ENCODE measurements around the gene DHRS12. TPM values are rescaled to one million over a fixed set of nuclear protein-coding genes. Genes with fewer than 3 reads are reported as not detected.
A peak's percentile ranks its signal among the peaks of the same experiment; 100 is the strongest.

Gene DHRS12
- total RNA-seq, 1 experiment from 2014 or later, result 10.2 TPM

GRCh38 chr13:51799261-51799660 lies 4.7 kb downstream of the DHRS12 start:
- no peak for DNase-seq (ENCODE audit: low spot score)
- Mint-ChIP-seq H3K27ac (no peak overlapping the region), H3K4me3 (no peak overlapping the region), H3K9me3 (no peaks in the 10 kb centered on the region), H3K36me3 (no peaks in the 10 kb centered on the region), H3K4me1 (peaks cover 52% of the 10 kb centered on the region), H3K27me3 (ENCODE audit: low read depth) (peaks cover 4% of the 10 kb centered on the region; the same call in 1 of the 2 replicates)
- ChIA-PET CTCF (interaction anchor here (0.6 to 3.4 kb wide), 6 partner anchors 16 to 674 kb away, joined by 3 to 65 read pairs (median 15); no protein-coding TSS in a partner anchor), POLR2A (no interaction called here)
- ATAC-seq, result no peak
- TF ChIP-seq CREM (CRISPR knock-in tag; IDR thresholded peaks at IDR 0.05), result no peak
- TF ChIP-seq RORB (CRISPR knock-in tag; IDR thresholded peaks at IDR 0.05), result no peak
- no peak for TF ChIP-seq PRRX2 (CRISPR knock-in tag; IDR thresholded peaks at IDR 0.05)
- no peak for TF ChIP-seq ZBTB43 (CRISPR knock-in tag; IDR thresholded peaks at IDR 0.05)
- no peak for TF ChIP-seq NR2C2 (CRISPR knock-in tag; IDR thresholded peaks at IDR 0.05)
- no peak for TF ChIP-seq TEAD1 (CRISPR knock-in tag; IDR thresholded peaks at IDR 0.05)

- ATAC-seq, result peak; percentile 84
- H3K4me3 Mint-ChIP-seq, result no peak overlapping the region
- no peak overlapping the region for H3K27ac Mint-ChIP-seq
- POLR2A ChIA-PET, result interaction anchor here (0.6 to 1.5 kb wide), 5 partner anchors 12 to 624 kb away, joined by 3 to 6 read pairs (median 3); partner anchors contain the start of gene INTS6
- H3K4me1 Mint-ChIP-seq, result peaks cover 45% of the 10 kb centered on the region
- H3K27me3 Mint-ChIP-seq (ENCODE audit: low read depth), result no peaks in the 10 kb centered on the region
- TF ChIP-seq PRRX2 (CRISPR knock-in tag; IDR thresholded peaks at IDR 0.05) (no peak), ZNF423 (CRISPR knock-in tag; IDR thresholded peaks at IDR 0.05) (peak; percentile 56; the same call in 1 of the 2 replicates), CTCF (IDR thresholded peaks at IDR 0.05) (0 out of 2 replicates have a peak, but pooled peaks have one; percentile 33), ZNF416 (CRISPR knock-in tag; IDR thresholded peaks at IDR 0.05) (no peak), ZBTB43 (CRISPR knock-in tag; IDR thresholded peaks at IDR 0.05) (no peak), ZNF281 (CRISPR knock-in tag; IDR thresholded peaks at IDR 0.05) (no peak), OVOL2 (CRISPR knock-in tag; IDR thresholded peaks at IDR 0.05; ENCODE audit: borderline replicate concordance) (no peak)
- no peaks in the 10 kb centered on the region for H3K9me3 Mint-ChIP-seq
- no peaks in the 10 kb centered on the region for H3K36me3 Mint-ChIP-seq
- CTCF ChIA-PET, result interaction anchor here (0.5 to 3.4 kb wide), 73 partner anchors 9 to 905 kb away, joined by 3 to 65 read pairs (median 4); partner anchors contain the start of genes INTS6 and TMEM272
- peak; percentile 66 for DNase-seq (ENCODE audit: low spot score)
Observed at GRCh38 chr13:51797664-51798488, 6.1 kb downstream of the DHRS12 start.

- Mint-ChIP-seq H3K4me3 (no peak overlapping the region), H3K4me1 (peaks cover 32% of the 10 kb centered on the region), H3K27ac (no peak overlapping the region), H3K36me3 (no peaks in the 10 kb centered on the region), H3K9me3 (no peaks in the 10 kb centered on the region), H3K27me3 (ENCODE audit: low read depth) (no peaks in the 10 kb centered on the region)
- DNase-seq (ENCODE audit: low spot score) (no peak), ATAC-seq (no peak)
- ChIA-PET POLR2A (interaction anchor here (1.5 kb wide), 1 partner anchor 11 kb away, joined by 6 read pairs; no protein-coding TSS in a partner anchor), CTCF (interaction anchor here (1.1 to 3.4 kb wide), 13 partner anchors 19 to 671 kb away, joined by 4 to 65 read pairs (median 10); partner anchors contain the start of genes INTS6 and TMEM272)
- TF ChIP-seq TEAD4 (CRISPR knock-in tag; IDR thresholded peaks at IDR 0.05), result no peak
- no peak for TF ChIP-seq AR (CRISPR knock-in tag; IDR thresholded peaks at IDR 0.05)
- no peak for TF ChIP-seq ARID4B (CRISPR knock-in tag; IDR thresholded peaks at IDR 0.05; ENCODE audit: borderline replicate concordance)
- no peak for TF ChIP-seq ZNF263 (CRISPR knock-in tag; IDR thresholded peaks at IDR 0.05; ENCODE audit: low read depth)
Observed at GRCh38 chr13:51796546-51796945, 7.4 kb downstream of the DHRS12 start.

Measured in WTC11 (cell line).